NCI-H524 (cell line): Measurements from ENCODE around the gene RNU5D-1.
"Not testable (repeated sequence)": the region's sequence is repeated elsewhere in the genome, so short reads cannot be mapped to it uniquely, and the experiment has no call there.

ENCODE experiments used
- DNase-seq, 2 experiments: peaks; one replicate each; lab custom pipeline; 2025; lab: John Stamatoyannopoulos, UW

RNU5D-1 gene

GRCh38 chr1:44730741-44731512 is at the start of gene RNU5D-1:
TSS of gene RNU5D-1 (minus strand) at chr1:44731170.
- peak; percentile 94 for DNase-seq

GRCh38 chr1:44780583-44781121 is 49.7 kb upstream of the RNU5D-1 start:
- no peak for DNase-seq

GRCh38 chr1:44778705-44779576 is 48.0 kb upstream of the RNU5D-1 start:
- DNase-seq: no peak

DNA sequence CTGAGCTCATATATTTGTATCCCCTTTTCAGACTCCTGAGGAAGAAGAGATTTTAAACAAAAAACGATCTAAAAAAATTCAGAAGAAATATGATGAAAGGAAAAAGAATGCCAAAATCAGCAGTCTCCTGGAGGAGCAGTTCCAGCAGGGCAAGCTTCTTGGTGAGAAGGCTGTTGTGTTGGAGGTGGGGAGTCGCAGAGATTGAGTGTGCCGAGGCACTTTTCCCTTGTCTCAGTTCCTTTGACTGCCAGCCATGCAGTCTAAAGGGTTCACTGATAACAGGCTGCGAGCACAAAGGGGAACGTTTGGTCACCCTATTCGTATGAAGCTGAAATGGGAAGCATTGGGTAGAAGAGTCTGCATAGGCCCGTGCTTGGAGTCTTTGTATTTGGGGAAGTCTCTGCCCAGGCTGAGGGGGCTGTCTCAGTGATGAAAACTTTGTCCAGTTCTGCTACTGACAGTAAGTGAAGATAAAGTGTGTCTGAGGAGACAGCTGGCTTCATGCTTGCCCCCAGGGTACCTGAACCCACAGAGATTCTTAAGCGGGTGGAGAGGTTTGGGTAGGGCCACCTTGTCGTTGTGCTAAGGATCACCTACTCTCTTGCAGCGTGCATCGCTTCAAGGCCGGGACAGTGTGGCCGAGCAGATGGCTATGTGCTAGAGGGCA is 47.1 kb upstream of the RNU5D-1 start:
- no peak for DNase-seq

DNA sequence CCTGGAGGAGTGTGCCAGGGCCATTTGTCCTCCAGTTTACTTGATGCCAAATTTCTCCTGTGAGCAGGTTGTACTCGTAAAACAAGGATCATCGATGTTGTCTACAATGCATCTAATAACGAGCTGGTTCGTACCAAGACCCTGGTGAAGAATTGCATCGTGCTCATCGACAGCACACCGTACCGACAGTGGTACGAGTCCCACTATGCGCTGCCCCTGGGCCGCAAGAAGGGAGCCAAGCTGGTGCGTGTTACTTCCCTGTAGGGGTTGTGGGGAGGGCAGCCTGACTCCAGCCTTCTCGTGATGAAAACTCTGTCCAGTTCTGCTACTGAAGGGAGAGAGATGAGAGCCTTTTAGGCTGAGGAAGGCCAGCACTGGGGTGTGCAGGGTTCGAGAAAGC is 46.6 kb upstream of the RNU5D-1 start:
- DNase-seq: no peak

DNA sequence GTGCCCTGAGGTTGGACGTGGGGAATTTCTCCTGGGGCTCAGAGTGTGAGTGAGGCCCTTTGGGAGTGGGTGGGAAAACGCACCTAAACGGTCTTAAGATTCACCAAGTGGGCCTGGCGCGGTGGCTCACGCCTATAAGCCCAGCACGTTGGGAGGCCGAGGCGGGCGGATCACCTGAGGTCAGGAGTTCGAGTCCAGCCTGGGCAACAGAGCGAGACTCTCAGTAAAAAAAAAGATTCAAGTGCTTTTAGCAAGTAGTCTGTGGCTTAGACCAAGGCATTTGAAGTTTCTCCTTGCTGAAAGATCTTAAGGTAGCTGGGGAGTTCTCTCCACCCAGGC is 45.7 kb upstream of the RNU5D-1 start:
- no peak for DNase-seq

DNA sequence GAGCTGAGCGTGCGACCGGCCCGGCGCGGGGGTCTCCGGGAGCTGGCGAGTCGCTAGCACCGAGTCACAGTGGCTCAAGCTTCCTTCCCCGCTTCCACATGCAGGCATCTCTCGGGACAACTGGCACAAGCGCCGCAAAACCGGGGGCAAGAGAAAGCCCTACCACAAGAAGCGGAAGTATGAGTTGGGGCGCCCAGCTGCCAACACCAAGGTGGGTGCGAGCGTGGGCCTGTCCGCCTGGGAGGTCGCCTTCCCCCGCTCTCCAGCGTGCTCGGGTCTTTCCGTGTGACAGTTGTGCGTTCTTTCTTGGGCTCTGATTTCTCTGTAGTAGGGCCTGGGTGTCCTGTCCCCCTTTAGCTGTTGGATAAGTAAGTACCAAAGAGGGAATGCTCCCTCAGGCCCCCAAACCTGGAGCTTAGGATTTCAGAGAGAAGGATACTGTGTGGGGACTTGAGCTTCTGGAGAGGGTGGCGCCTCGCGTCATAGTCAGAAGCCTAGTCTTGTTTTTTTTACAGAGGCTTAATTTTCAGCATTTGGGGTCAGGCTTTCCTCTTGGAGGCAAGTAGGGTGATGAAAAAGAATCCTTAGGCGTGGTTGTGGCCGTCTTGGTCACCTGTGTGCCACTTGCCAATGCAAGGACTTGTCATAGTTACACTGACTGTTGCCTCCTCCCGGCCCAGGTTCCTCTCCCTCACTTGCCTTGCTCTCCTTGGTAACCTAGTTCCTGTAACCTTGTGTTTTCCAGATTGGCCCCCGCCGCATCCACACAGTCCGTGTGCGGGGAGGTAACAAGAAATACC is 45.2 kb upstream of the RNU5D-1 start:
- no peak for DNase-seq

DNA sequence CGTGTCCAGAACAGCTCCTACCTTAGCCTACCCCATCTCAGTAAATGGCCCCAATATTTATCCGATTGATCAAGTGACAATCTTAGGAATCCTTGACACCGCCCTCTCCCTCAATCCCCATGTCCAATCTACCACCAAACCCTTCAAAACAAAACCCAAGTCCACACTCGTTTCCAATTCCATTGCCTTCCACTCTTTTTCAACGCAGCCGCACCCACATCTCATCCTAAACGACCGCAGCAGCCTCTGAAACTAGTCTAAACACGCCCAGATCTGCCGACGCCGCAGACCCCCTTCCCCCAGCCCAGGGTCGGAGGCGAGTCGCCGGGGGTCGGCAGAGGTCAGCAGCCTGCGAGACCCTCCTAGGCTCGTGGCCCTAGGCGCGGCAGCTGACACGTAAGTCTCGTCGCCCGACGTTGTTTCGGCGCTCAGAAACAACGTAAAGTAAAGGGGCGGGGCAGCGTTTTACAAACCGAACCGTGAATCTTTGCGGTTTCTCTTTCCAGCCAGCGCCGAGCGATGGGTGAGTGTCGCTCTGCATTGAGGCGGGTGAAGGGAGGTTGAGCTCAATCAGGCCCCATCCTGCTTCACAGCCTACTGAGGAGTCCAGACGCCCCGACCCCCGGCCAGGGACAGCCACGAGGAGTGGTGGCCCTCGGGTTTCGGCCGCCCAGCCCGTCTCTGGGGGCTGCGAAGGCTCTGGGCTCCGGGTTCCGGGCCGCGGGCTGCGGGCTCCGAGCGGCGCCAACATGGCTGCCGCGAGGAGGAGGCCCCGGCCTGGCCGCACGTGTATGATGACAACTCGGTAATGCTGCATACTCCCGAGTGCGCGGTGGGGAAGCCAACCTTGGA is 44.3 kb upstream of the RNU5D-1 start, which contains the start of gene RPS8:
TSS of gene RPS8 (plus strand) at position 463 of the 852 bp plus-strand sequence. CDS start at position 520, 57 bp downstream.
- DNase-seq: peak; percentile 90

- not testable (repeated sequence) for DNase-seq
Observed at GRCh38 chr1:44766421-44766820, 35.5 kb upstream of the RNU5D-1 start.

- DNase-seq: no peak
Observed at GRCh38 chr1:44760876-44761275, 29.9 kb upstream of the RNU5D-1 start.

- no peak for DNase-seq
Observed at GRCh38 chr1:44759077-44759476, 28.1 kb upstream of the RNU5D-1 start.

GRCh38 chr1:44757420-44757819 is 26.4 kb upstream of the RNU5D-1 start:
- DNase-seq: no peak

GRCh38 chr1:44747878-44748277 is 16.9 kb upstream of the RNU5D-1 start:
- no peak for DNase-seq

- DNase-seq: no peak
Observed at GRCh38 chr1:44743211-44743610, 12.2 kb upstream of the RNU5D-1 start.

DNA sequence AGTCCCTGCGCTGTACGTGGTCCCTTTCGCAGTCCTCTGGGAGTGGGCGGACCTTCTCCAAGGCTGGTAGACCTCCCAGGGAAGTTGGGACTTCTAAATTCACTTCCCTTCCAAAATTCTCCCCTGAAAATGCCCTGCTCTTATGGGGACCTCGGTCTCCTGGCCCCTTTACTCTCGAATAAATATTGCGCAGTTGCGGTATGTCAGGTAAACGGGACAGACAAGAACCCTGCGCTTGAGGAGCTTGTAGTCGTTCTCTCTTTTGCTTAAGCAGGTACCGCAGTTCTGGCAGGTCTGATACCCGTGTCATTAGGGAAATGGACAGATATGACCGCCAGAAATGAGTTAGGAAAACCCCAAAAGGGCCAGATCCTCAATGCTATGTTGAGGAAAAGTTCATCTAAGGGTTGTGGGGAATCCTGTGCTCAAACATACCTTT is 9.2 kb upstream of the RNU5D-1 start:
- DNase-seq: no peak

DNA sequence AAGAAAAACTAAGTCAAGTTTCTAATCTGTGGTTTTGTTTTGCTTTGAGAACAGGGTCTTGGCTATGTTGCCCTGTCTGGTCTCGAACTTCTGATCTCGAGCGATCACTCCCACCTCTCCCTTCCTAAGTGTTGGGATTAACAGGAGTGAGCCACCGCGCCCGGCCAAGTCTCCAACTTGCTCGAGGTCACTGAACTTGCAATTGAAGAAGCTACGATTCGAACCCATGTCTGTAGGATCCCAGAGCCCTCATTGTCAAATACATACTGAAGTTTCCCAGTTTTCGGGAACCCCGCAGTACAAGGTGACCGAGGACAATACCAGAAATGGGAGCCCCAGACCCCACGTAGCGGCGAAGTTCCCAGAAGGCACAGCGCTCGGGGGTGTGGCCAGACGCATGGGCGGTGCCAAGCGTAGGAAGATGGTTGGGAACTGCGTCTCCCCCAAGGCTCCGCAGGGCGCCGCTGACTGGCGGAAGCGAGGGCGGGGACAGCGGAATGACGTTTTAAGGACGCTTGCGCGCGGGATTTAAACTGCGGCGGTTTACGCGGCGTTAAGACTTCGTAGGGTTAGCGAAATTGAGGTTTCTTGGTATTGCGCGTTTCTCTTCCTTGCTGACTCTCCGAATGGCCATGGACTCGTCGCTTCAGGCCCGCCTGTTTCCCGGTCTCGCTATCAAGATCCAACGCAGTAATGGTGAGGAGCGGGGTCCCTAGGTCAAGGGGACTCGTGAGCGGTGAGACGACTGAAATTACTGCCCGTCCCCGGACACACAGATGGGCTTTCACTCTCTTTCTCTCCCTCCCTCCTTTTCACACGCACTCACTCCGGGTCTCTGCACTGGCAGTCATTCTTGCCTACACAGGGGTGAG is 8.6 kb upstream of the RNU5D-1 start, which contains the start of gene KIF2C:
TSS of gene KIF2C (plus strand) at position 531 of the 872 bp plus-strand sequence. CDS start at position 627, 96 bp downstream.
- DNase-seq: peak; percentile 85 to 97

DNA sequence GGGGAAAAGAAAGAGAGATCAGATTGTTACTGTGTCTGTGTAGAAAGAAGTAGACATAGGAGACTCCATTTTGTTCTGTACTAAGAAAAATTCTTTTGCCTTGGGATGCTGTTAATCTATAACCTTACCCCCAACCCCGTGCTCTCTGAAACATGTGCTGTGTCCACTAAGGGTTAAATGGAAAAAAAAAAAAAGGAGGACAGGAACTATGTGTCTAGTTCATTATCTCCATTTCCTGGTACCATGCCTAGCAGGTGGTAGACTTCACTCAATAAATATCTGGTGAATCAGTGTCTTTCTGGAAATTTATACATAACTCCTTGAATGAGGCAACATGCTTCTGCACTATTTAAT is 8.0 kb upstream of the RNU5D-1 start:
- DNase-seq: not testable (repeated sequence)

- no peak for DNase-seq
Observed at GRCh38 chr1:44735992-44736391, 5.0 kb upstream of the RNU5D-1 start.

GRCh38 chr1:44733784-44734183 is 2.8 kb upstream of the RNU5D-1 start:
- DNase-seq: no peak
